ENCODE results near the gene RIMS1.

Gene RIMS1

DNA sequence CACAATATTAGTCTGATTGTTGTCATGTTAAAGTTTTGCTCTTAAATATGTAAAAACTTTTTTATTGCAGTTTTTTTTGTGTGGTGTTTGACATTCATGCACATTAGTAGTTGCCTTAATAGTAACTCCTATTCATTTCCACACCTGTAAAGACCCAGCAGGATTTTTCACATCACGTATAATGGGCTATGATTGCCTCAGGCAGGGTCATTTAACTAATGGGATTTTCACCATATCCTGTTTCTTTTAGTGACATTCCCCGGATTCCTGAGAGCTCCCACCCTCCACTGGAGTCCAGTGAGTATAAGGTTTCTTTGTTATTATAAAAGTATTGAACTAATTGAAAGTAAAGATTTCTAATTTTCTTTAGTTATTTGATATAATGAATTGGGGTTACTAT lies 359.2 kb downstream of the RIMS1 start:
- DNase-seq (ENCODE audit: low read depth) = no peak
- TF ChIP-seq, protein P1, sequence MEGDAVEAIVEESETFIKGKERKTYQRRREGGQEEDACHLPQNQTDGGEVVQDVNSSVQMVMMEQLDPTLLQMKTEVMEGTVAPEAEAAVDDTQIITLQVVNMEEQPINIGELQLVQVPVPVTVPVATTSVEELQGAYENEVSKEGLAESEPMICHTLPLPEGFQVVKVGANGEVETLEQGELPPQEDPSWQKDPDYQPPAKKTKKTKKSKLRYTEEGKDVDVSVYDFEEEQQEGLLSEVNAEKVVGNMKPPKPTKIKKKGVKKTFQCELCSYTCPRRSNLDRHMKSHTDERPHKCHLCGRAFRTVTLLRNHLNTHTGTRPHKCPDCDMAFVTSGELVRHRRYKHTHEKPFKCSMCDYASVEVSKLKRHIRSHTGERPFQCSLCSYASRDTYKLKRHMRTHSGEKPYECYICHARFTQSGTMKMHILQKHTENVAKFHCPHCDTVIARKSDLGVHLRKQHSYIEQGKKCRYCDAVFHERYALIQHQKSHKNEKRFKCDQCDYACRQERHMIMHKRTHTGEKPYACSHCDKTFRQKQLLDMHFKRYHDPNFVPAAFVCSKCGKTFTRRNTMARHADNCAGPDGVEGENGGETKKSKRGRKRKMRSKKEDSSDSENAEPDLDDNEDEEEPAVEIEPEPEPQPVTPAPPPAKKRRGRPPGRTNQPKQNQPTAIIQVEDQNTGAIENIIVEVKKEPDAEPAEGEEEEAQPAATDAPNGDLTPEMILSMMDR (IDR thresholded peaks at IDR 0.05; ENCODE audit: low read depth, low read length, missing control alignments) = no peak
- H3K4me3 ChIP-seq (ENCODE audit: low read depth, low read length) = no peak overlapping the region

DNA sequence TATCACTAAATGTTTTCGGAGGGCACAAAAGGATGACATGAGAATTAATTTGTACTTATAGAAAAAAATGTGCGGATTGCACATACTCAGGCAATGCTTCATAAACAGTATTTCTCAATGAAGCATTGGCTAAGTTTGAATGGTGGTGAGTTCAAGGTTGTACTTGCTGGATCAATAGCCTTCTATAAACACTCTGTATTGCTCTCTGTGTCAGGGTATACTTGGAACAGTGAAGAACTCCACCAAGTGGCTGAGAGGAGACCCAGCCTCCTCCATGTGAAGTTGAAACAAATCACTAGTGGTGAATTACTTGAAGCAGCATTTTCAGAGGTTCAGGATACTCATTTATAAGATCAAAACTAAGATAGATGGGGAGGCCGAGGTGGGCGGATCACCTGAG lies 360.6 kb downstream of the RIMS1 start:
- H3K4me3 ChIP-seq (ENCODE audit: low read depth, low read length) = no peak overlapping the region
- TF ChIP-seq, protein P1 (IDR thresholded peaks at IDR 0.05; ENCODE audit: low read depth, low read length, missing control alignments) = no peak
- DNase-seq (ENCODE audit: low read depth) = no peak

DNA sequence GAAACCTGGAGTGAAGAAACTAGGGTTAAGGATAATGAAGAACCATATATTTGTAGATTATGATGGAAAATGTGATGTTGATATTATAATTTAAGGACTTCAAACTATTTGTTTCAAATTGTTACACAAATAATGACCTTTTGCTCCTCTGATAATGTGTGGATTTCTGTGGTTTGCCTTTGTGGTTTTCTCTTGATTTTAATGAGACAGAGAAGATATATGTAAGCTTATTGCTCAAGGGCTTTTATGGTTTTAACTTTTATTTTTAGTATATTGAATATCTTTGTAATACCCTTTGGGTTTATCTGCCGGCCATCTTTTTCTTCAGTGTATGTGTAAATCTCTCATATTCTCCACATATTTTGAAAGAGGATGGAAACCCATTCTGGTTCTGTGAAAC lies 362.3 kb downstream of the RIMS1 start:
- H3K4me3 ChIP-seq (ENCODE audit: low read depth, low read length) = no peak overlapping the region
- no peak for DNase-seq (ENCODE audit: low read depth)
- TF ChIP-seq, protein P1 (IDR thresholded peaks at IDR 0.05; ENCODE audit: low read depth, low read length, missing control alignments) = no peak

DNA sequence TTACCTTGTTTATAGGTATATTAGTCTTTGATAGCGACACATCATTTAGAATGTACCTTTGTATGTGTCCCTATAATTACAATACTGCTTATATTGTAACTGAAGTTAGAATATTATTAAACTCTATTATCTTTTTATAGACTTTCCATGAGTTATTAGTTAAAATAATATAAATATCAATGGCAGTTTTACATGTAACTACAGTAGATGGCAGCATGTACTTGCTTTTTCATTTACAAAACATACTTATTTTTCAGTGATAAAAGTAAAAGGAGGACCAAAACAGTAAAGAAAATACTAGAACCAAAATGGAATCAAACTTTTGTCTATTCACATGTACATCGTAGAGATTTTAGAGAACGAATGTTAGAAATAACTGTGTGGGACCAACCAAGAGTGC lies 364.3 kb downstream of the RIMS1 start:
- DNase-seq (ENCODE audit: low read depth) = no peak
- no peak overlapping the region for H3K4me3 ChIP-seq (ENCODE audit: low read depth, low read length)
- TF ChIP-seq, protein P1 (IDR thresholded peaks at IDR 0.05; ENCODE audit: low read depth, low read length, missing control alignments) = no peak

DNA sequence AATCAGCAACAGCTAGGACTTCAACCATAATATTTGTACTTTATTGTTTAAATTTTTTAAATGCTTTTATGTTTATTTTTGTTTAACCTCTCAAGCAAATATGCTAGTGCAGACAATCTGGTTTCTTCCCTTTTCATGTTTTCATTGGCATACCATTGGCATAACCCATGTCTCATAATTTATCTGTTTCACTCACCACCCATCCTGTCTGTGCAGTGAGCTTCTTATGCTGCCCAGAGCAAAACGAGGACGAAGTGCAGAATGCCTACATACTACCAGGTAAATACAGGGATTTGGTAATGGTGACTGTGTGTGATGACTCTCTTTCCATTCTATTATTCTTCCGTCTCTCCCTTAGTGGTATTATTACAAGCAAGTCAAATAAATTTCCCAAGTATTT lies 374.1 kb downstream of the RIMS1 start:
- TF ChIP-seq, protein P1 (IDR thresholded peaks at IDR 0.05; ENCODE audit: low read depth, low read length, missing control alignments) = no peak
- no peak overlapping the region for H3K4me3 ChIP-seq (ENCODE audit: low read depth, low read length)

DNA sequence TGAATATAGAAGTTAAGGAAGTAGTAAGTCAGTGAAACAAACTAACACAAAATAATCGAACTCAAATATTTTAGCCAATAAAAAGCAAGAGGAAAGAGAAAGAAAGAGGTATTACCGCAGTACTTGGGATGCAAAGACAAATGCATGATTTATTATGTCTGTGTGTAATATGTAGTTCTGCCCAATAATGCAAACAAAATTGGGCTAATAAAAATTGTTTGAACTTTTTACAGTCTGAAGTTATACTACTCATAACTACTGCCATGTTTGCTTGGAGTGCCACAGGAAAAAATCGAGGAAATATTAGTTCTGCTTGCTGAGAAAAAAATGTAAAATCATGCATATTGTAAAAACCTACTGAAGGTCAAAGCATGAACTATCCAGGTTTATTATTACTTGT lies 375.2 kb downstream of the RIMS1 start:
- no peak overlapping the region for H3K4me3 ChIP-seq (ENCODE audit: low read depth, low read length)
- DNase-seq (ENCODE audit: low read depth) = no peak
- TF ChIP-seq, protein P1 (IDR thresholded peaks at IDR 0.05; ENCODE audit: low read depth, low read length, missing control alignments) = no peak

More for the DNA sequence above, 374.1 kb downstream of the RIMS1 start:
- DNase-seq (ENCODE audit: low read depth) = no peak

DNA sequence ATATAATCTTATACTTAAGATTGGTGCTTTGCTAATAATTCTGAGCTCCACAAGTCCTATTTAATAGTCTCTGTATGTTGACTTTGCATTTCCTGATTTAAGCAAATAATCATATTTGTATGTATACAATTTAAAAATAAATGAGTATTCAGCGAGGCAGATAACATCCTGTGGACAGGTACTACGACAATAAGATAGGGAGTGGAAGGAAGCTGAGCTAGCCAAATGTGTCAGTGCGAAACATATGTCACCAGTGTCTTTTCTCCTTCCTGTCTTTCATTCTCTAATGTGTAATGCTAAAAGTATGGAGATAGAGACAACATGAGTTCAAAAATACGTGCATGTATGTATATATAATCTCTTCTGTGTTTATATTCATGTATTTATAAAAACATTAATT lies 375.9 kb downstream of the RIMS1 start:
- no peak for DNase-seq (ENCODE audit: low read depth)
- no peak overlapping the region for H3K4me3 ChIP-seq (ENCODE audit: low read depth, low read length)
- TF ChIP-seq, protein P1 (IDR thresholded peaks at IDR 0.05; ENCODE audit: low read depth, low read length, missing control alignments) = no peak
